ENCODE results near the gene CFH.

Gene CFH

DNA sequence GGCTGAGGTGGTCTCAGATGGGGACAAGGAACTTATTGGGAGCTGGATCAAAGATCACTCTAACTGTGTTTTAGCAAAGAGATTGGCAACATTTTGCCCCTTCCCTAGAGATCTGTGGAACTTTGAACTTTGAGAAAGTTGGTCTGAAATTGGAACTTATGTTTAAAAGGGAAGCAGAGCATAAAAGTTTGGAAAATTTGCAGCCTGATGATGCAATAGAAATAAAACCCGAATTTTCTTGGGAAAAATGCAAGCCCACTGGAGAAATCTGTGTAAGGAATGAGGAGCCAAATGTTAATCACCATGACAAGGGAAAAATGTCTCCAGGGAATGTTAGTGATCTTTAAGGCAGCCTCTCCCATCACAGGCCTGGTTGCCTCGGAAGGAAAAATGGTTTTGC is 17.2 kb downstream of the CFH start:
- no peak overlapping the region for H3K27ac ChIP-seq (ENCODE audit: poor library complexity, severe bottlenecking)
- ATAC-seq (ENCODE audit: low read depth) = no peak
- H3K36me3 ChIP-seq (ENCODE audit: low read depth) = no peaks in the 10 kb centered on the region
- H3K4me1 ChIP-seq (ENCODE audit: insufficient read depth, poor library complexity, severe bottlenecking) = no peaks in the 10 kb centered on the region
- DNase-seq (ENCODE audit: low spot score) = no peak
- H3K4me3 ChIP-seq (ENCODE audit: severe bottlenecking) = no peak overlapping the region
- peaks cover 12% of the 10 kb centered on the region for H3K9me3 ChIP-seq (ENCODE audit: severe bottlenecking)
- TF ChIP-seq CTCF (IDR thresholded peaks at IDR 0.05; ENCODE audit: poor library complexity, severe bottlenecking) = no peak
- no peaks in the 10 kb centered on the region for H3K27me3 ChIP-seq (ENCODE audit: insufficient read depth, poor library complexity, severe bottlenecking)

DNA sequence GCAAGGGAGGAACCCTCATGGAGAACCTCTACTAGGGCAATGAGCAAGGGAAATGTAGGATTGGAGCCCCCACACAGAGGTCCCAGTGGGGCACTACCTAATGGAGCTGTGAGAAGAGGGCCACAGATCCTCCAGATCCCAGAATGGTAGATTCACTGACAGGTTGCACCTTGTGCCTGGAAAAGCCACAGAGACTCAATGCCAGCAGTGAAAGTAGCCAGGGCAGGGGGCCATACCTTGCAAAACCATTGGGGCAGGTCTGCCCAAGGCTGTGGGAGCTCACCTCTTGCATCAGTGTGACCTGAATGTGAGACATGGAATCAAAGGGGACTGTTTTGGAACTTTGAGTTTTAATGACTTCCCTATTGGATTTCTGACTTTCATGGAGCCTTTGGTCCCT is 17.9 kb downstream of the CFH start:
- DNase-seq (ENCODE audit: low spot score) = no peak
- no peak for ATAC-seq (ENCODE audit: low read depth)

DNA sequence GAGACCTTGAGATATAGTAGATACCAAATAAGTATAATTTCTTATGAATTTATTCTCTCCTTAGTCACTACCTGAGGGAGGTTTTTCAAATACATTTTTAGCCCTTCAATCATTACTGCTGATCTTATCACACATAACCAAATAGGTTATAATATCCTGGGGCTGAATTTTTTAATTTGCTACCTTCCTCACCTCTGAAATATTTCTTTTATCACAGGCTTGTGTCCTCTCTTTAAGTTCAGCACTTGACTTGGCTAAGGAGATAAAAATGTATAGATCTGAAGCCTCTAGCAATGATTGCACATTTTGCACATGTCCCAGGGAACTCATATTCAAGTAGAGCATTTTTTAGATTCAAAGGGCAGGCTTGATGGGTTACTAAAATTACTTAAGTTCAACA is 23.1 kb downstream of the CFH start:
- H3K9me3 ChIP-seq (ENCODE audit: severe bottlenecking) = peaks cover 4% of the 10 kb centered on the region
- DNase-seq (ENCODE audit: low spot score) (no peak), ATAC-seq (ENCODE audit: low read depth) (no peak; the same call in 2 of the 3 replicates)
- H3K27ac ChIP-seq (ENCODE audit: poor library complexity, severe bottlenecking) = no peak overlapping the region
- peaks cover 20% of the 10 kb centered on the region for H3K4me1 ChIP-seq (ENCODE audit: insufficient read depth, poor library complexity, severe bottlenecking)
- TF ChIP-seq CTCF (IDR thresholded peaks at IDR 0.05; ENCODE audit: poor library complexity, severe bottlenecking) = no peak
- H3K36me3 ChIP-seq (ENCODE audit: low read depth) = no peaks in the 10 kb centered on the region
- H3K27me3 ChIP-seq (ENCODE audit: insufficient read depth, poor library complexity, severe bottlenecking) = no peaks in the 10 kb centered on the region
- no peak overlapping the region for H3K4me3 ChIP-seq (ENCODE audit: severe bottlenecking)

More for the DNA sequence above, 17.9 kb downstream of the CFH start:
- Histone ChIP-seq H3K27ac (ENCODE audit: poor library complexity, severe bottlenecking) (no peak overlapping the region), H3K27me3 (ENCODE audit: insufficient read depth, poor library complexity, severe bottlenecking) (no peaks in the 10 kb centered on the region), H3K4me3 (ENCODE audit: severe bottlenecking) (no peak overlapping the region), H3K9me3 (ENCODE audit: severe bottlenecking) (peaks cover 16% of the 10 kb centered on the region), H3K4me1 (ENCODE audit: insufficient read depth, poor library complexity, severe bottlenecking) (no peaks in the 10 kb centered on the region), H3K36me3 (ENCODE audit: low read depth) (no peaks in the 10 kb centered on the region)
- no peak for TF ChIP-seq CTCF (IDR thresholded peaks at IDR 0.05; ENCODE audit: poor library complexity, severe bottlenecking)

DNA sequence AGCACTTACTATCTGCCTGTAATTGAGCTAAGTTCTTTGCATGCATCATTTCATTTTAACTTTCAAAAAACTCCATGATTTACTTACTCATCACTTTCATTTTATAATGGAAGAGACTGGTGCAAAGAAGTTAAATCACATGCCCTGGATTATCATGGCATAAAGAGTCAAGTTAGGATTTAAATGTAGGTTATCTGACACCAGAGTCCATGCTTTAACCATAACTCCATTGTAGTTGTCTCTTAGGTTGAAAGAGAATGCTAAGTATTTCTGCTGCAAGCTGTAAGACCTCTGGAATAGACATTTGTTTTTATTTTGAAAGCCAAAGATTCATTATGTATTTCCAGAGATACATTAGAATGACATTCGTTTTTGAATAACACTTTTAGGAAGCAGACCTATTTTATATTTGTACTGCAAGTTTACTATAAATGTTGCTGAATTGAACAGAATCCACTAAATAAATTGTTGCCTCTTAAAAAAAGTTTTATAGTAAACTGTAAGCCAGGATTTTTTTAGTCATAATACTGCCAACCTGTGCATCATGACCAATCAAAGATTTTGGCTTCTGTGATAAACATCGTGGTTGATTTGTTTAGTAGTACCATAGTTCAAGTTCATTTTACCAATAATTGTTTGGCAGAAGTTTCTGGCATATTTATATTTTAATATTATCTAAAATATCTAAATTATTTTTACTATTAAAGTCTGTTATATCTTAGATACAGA is 26.1 kb downstream of the CFH start:
- no peaks in the 10 kb centered on the region for H3K36me3 ChIP-seq (ENCODE audit: low read depth)
- no peak for DNase-seq (ENCODE audit: low spot score)

More for the DNA sequence above, 26.1 kb downstream of the CFH start:
- H3K27me3 ChIP-seq (ENCODE audit: insufficient read depth, poor library complexity, severe bottlenecking) = no peaks in the 10 kb centered on the region
- H3K4me1 ChIP-seq (ENCODE audit: insufficient read depth, poor library complexity, severe bottlenecking) = peaks cover 27% of the 10 kb centered on the region
- H3K9me3 ChIP-seq (ENCODE audit: severe bottlenecking) = peaks cover 4% of the 10 kb centered on the region
- peak overlapping the region; percentile 54 for H3K27ac ChIP-seq (ENCODE audit: poor library complexity, severe bottlenecking)
- no peak overlapping the region for H3K4me3 ChIP-seq (ENCODE audit: severe bottlenecking)
- no peak for ATAC-seq (ENCODE audit: low read depth)
- no peak for TF ChIP-seq CTCF (IDR thresholded peaks at IDR 0.05; ENCODE audit: poor library complexity, severe bottlenecking)
